Hypothalamus (tissue), 51 donors: ENCODE results near the gene HSD17B13.
"Not testable (repeated sequence)": the region's sequence is repeated elsewhere in the genome, so short reads cannot be mapped to it uniquely, and the experiment has no call there.

Experiments used
- DNase-seq, 51 donors: peaks; one replicate each; lab custom pipeline; 2025; lab: John Stamatoyannopoulos, UW

HSD17B13 gene

GRCh38 chr4:87317527-87317926 is 5.2 kb downstream of the HSD17B13 start:
- no peak for DNase-seq

DNA sequence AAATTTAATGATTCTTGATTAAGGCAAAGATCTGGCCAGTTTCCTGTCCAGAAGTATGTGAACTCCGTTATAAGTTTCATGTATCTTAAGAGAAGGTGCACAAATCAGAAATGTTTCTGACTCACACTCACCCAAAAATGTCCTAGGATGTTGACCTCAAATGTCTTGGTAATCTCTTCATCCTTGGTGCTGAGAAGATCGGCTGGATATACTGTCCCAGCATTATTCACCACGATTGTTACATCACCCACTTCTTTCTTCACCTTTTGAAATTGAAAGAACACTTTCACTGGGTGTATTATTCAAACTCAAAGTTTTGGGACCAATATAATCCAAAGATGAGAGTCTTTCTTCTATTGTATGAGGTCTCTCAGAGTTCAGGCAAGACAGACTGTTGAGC is 5.7 kb downstream of the HSD17B13 start:
- no peak for DNase-seq

GRCh38 chr4:87315000-87315399 is 7.7 kb downstream of the HSD17B13 start:
- not testable (repeated sequence) for DNase-seq

- no peak for DNase-seq
Observed at GRCh38 chr4:87313756-87314155, 8.9 kb downstream of the HSD17B13 start.

DNA sequence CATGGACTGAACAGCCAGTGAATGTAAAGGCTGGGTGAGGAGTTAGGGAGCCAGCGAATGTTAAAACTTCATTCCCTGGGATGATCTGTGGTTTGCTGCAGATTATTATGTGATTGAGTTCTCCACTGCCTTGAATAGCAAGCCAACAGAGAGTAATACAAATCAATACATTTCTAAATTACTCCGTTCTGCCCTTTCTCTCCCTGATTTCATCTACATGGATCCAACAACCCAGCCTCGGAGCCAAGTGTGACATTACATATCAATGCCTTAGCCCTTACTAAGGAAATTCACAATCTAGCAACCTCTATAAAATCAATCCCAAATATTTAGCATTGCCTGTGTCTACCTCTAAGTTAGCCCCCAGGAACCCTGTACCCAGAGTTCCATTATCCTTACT is 11.0 kb downstream of the HSD17B13 start:
- DNase-seq: no peak

DNA sequence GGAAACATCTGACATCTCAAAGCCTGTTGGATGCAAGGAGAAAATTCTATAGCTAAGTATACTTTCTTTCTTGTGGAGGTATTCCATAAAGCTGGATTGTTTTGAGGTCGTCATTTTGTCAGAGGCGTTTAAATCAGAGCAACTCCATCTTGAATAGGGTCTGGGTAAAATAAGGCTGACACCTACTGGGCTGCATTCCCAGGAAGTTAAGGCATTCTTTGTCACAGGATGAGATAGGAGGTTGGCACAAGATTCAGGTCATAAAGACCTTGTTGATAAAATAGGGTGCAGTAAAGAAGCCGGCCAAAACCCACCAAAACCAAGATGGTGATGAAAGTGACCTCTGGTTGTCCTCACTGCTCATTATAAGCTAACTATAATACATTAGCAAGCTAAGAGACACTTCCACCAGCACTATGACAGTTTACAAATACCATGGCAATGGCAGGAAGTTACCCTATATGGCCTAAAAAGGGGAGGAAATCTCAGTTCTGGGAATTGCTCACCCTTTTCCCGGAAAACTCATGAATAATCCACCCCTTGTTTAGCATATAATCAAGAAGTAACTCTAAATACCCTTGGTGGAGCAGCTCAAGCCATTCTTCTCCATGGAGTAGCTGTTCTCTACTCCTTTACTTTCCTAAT is 11.9 kb downstream of the HSD17B13 start:
- no peak for DNase-seq

- no peak for DNase-seq
Observed at GRCh38 chr4:87309625-87310024, 13.1 kb downstream of the HSD17B13 start.

GRCh38 chr4:87306056-87306455 is 16.6 kb downstream of the HSD17B13 start:
- DNase-seq: no peak

DNA sequence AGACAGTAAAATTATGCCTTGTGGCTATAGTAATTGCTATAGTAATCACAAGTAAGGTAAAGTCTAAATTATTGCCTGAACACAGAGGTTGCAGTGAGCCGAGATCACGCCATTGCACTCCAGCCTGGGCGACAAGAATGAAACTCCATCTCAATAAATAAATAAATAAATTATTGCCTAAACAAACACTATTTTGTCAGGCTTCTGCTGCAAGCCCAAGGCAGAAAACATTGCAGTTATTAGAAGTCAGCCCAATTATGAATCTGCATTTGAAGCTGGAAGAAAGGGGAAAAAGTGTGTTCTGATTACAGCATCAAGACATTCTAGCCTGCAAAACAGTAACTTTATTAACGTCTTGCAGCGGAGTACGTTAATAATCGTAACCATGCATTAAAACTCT is 17.1 kb downstream of the HSD17B13 start:
- DNase-seq: no peak

GRCh38 chr4:87304745-87305432 is 17.8 kb downstream of the HSD17B13 start:
- DNase-seq: no peak

- no peak for DNase-seq
Observed at GRCh38 chr4:87299898-87300297, 22.8 kb downstream of the HSD17B13 start.

GRCh38 chr4:87298362-87298761 is 24.3 kb downstream of the HSD17B13 start:
- no peak for DNase-seq

- not testable (repeated sequence) for DNase-seq
Observed at GRCh38 chr4:87294911-87295310, 27.8 kb downstream of the HSD17B13 start.

DNA sequence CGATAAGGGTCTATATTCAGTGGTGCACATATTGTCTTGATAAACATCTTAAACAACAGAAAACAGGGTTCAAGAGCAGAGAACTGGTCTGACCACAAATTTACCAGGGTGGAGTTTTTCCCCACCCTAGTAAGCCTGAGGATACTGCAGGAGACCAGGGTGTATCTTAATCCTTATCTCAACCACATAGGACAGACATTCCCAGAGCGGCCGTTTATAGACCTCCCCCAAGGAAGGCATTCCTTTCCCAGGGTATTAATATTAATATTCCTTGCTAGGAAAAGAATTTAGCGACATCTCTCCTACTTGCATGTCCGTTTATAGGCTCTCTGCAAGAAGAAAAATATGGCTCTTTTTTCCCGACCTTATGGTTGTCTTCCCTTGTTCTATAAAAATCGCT is 28.8 kb downstream of the HSD17B13 start:
- DNase-seq: not testable (repeated sequence)

- no peak for DNase-seq
Observed at GRCh38 chr4:87286970-87287369, 35.7 kb downstream of the HSD17B13 start.

DNA sequence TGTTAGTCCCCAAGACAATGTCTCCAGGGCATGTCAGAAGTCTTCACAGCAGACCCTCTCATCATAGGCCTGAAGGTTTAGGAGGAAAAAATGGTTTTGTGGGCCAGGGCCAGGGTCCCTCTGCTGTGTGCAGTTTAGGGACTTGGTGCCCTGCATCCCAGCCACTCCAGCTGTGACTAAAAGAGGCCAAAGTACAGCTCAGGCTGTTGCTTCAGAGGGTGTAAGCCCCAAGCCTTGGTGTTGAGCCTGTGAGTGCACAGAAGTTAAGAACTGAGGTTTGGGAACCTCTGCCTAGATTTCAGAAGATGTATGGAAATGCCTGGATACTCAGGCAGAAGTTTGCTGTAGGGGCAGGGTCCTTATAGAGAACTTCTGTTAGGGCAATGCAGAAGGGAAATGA is 38.4 kb downstream of the HSD17B13 start:
- DNase-seq: not testable (repeated sequence)

GRCh38 chr4:87283151-87283550 is 39.5 kb downstream of the HSD17B13 start:
- no peak for DNase-seq

GRCh38 chr4:87281603-87282002 is 41.1 kb downstream of the HSD17B13 start:
- DNase-seq: no peak

DNA sequence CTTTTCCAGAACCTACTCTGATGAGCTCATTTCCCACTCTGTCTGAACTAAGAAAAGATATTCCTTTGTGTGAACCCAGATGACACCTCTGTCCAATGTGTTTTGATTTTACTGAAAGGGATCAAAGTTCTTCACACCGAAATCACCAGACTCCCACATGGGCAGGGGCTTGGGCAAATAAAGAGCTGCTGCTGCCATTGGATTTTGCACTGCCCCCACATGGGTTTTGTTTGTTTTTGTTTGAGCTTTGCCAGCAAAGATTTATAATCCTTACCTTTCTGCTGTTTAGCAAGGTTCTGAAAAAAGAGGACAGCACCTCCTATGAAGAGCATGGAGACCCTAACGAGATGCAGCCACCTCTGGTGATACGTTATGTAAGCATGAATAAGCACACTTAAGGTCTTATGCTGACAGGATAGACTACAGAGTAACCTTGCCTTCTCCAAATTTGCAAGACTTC is 44.3 kb downstream of the HSD17B13 start:
- no peak for DNase-seq

DNA sequence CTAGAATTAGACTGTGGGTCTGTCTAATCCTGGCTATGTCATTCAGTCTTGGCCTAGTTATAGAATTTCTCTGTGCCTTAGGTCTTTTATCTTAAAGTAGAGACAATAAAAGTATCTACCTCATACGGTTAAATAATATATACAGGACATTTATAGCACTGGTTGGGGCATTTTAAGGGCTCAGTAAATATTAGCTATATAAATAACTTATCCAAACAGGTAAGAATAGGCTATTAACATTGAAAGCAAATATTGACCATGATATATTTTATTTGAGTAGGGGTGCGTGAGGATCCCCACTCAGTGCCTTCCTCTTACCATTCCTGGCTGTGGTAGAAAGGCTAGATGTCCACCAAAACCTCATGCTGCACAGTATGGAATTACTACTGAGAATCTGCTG is 47.4 kb downstream of the HSD17B13 start:
- DNase-seq: no peak

- DNase-seq: no peak
Observed at GRCh38 chr4:87274803-87275202, 47.9 kb downstream of the HSD17B13 start.

GRCh38 chr4:87274327-87274726 is 48.4 kb downstream of the HSD17B13 start:
- DNase-seq: no peak
